HepG2 (cell line): ENCODE results near the gene ANXA3.

Experiments used
- CTCF ChIP-seq: sonication (generic); formaldehyde crosslinking; IDR thresholded peaks from 2 replicates; pipeline ENCODE4 v1.5.0; 2020; ENCODE audit warnings: mild to moderate bottlenecking, missing genetic modification reagents, moderate library complexity
- FOXM1 ChIP-seq: sonication (generic); formaldehyde crosslinking; IDR thresholded peaks from 2 replicates; pipeline ENCODE4 v1.5.0; 2020; ENCODE audit warnings: missing genetic modification reagents
- GABPA ChIP-seq, 2 experiments: IDR thresholded peaks; 2 replicates each; pipeline ENCODE4 v1.6.1; 2011 to 2016; ENCODE audit warnings: low read depth in 2 of 2, low read length in 1 of 2, missing biosample characterization in 1 of 2, missing genetic modification characterization in 1 of 2
- HMGXB4 ChIP-seq, 2 experiments: sonication (generic) in 1 of 2; formaldehyde crosslinking in 1 of 2; IDR thresholded peaks; 2 replicates each; pipeline versions ENCODE4 v1.4.0 to v1.6.1; 2018 to 2020; ENCODE audit warnings: missing genetic modification reagents in 2 of 2, borderline replicate concordance in 1 of 2, low read depth in 1 of 2, mild to moderate bottlenecking in 1 of 2, missing biosample characterization in 1 of 2
- HNF1B ChIP-seq: sonication (generic); formaldehyde crosslinking; IDR thresholded peaks from 2 replicates; pipeline ENCODE4 v1.5.1; 2020; ENCODE audit warnings: mild to moderate bottlenecking, moderate library complexity, missing genetic modification reagents
- JUN ChIP-seq: sonication (generic); formaldehyde crosslinking; IDR thresholded peaks from 2 replicates; pipeline ENCODE4 v1.4.0; 2020; ENCODE audit warnings: mild to moderate bottlenecking, missing genetic modification reagents
- MEIS2 ChIP-seq: sonication (generic); formaldehyde crosslinking; IDR thresholded peaks from 2 replicates; pipeline ENCODE4 v1.9.0; 2021; ENCODE audit warnings: mild to moderate bottlenecking, missing genetic modification reagents
- NFYB ChIP-seq: sonication (generic); formaldehyde crosslinking; IDR thresholded peaks from 2 replicates; pipeline ENCODE4 v1.4.0; 2020; ENCODE audit warnings: missing genetic modification reagents
- TCF12 ChIP-seq, 2 experiments: fragments of 450-650 bp in 1 of 2; sonication (generic) in 1 of 2; formaldehyde crosslinking in 1 of 2; IDR thresholded peaks; 2 replicates each; pipeline versions ENCODE4 v1.6.1 to v1.8.0; 2017 to 2022; ENCODE audit warnings: antibody characterized with exemption in 1 of 2, mild to moderate bottlenecking in 1 of 2, missing genetic modification reagents in 1 of 2, moderate library complexity in 1 of 2
- ZNF441 ChIP-seq: sonication (generic); formaldehyde crosslinking; IDR thresholded peaks from 2 replicates; pipeline ENCODE4 v1.7.0; 2021; ENCODE audit warnings: missing genetic modification reagents, borderline replicate concordance
- TF ChIP-seq, protein P1 (sequence below), 2 experiments: sonication (generic) in 1 of 2; formaldehyde crosslinking in 1 of 2; IDR thresholded peaks; 2 replicates each; pipeline versions ENCODE4 v1.5.1 to v1.6.1; 2011 to 2020; ENCODE audit warnings: borderline replicate concordance in 1 of 2, low read depth in 1 of 2, low read length in 1 of 2, mild to moderate bottlenecking in 1 of 2, missing genetic modification reagents in 1 of 2, moderate library complexity in 1 of 2

DNA sequence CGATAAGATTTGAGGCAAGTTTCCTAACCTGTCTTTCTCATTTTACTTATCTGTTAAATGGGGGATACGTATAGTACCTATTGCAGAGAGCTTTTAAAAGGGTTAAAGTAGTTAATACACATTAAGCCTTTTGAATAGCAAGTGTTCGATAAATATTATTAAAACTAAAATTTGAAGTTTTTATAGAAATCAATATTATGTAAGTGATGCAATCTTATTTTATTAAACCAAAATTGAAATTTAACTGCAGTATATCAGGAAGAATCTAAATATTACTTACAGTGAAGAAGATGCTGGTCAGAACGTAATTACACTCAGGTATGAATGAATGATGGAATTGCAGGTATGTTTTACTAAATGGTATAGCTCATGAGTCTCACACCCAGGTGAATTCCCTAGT is 58.0 kb downstream of the ANXA3 start:
- TF ChIP-seq GABPA (IDR thresholded peaks at IDR 0.05; ENCODE audit: low read depth, low read length), result no peak
- no peak for TF ChIP-seq GABPA (CRISPR knock-in tag; IDR thresholded peaks at IDR 0.05; ENCODE audit: low read depth)
- no peak for TF ChIP-seq HNF1B
- no peak for TF ChIP-seq NFYB (CRISPR knock-in tag)
- TF ChIP-seq JUN (CRISPR knock-in tag), result no peak
- TF ChIP-seq ZNF441, result no peak
- no peak for TF ChIP-seq CTCF (CRISPR knock-in tag)
- no peak for TF ChIP-seq MEIS2 (CRISPR knock-in tag)
- TF ChIP-seq HMGXB4 (CRISPR knock-in tag; IDR thresholded peaks at IDR 0.05; ENCODE audit: borderline replicate concordance in 1 of 2, low read depth in 1 of 2), result no peak
- TF ChIP-seq TCF12 (IDR thresholded peaks at IDR 0.05), result no peak
- no peak for TF ChIP-seq TCF12 (CRISPR knock-in tag; IDR thresholded peaks at IDR 0.05)
- TF ChIP-seq FOXM1 (CRISPR knock-in tag), result no peak
- TF ChIP-seq, protein P1, sequence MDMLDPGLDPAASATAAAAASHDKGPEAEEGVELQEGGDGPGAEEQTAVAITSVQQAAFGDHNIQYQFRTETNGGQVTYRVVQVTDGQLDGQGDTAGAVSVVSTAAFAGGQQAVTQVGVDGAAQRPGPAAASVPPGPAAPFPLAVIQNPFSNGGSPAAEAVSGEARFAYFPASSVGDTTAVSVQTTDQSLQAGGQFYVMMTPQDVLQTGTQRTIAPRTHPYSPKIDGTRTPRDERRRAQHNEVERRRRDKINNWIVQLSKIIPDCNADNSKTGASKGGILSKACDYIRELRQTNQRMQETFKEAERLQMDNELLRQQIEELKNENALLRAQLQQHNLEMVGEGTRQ (IDR thresholded peaks at IDR 0.05; ENCODE audit: low read depth, low read length), result no peak
- TF ChIP-seq, protein P1 (CRISPR knock-in tag; IDR thresholded peaks at IDR 0.05; ENCODE audit: borderline replicate concordance), result no peak
